Endothelial cell of umbilical vein (primary cell): ENCODE measurements around the gene SPATA22. TPM values are rescaled to one million over a fixed set of nuclear protein-coding genes. Genes with fewer than 3 reads are reported as not detected.

Experiments used
- BruUV-seq: library from RNA; stranded (reverse); fragments of 400-500 nt; replicated peaks from 2 replicates; lab custom pipeline; 2021; lab: Mats Ljungman, UMichigan
- CTCF ChIA-PET: fragments of 300-600, 350-600 bp; sonication (Branson Sonifier 250); formaldehyde crosslinking; loops from one replicate; lab custom pipeline; 2021; ENCODE audit warnings: antibody characterized with exemption, inconsistent platforms; lab: Charles Lee
- POLR2A ChIA-PET: fragments of 300-600, 350-600 bp; sonication (Branson Sonifier 250); formaldehyde crosslinking; loops from one replicate; lab custom pipeline; 2021; ENCODE audit warnings: antibody characterized with exemption, inconsistent platforms; lab: Charles Lee
- DNase-seq: peaks from one replicate; pipeline ENCODE4 v3.0.0-alpha.2; 2011; ENCODE audit warnings: low read depth, low spot score
- FAIRE-seq: peaks from 2 replicates; lab custom pipeline; 2011; peaks lifted over from hg19 to GRCh38; lab: Jason Lieb, UNC
- H2AFZ ChIP-seq: 2 replicates; pipeline ENCODE4 v1.6.0; 2012; ENCODE audit warnings: low read depth, low read length, control low read depth, inconsistent platforms
- H3K27ac ChIP-seq: 2 replicates; pipeline ENCODE4 v1.5.1; 2011; ENCODE audit warnings: low read depth, mild to moderate bottlenecking, control low read depth, low read length, moderate library complexity; ENCODE audit not compliant: insufficient read depth
- H3K27me3 ChIP-seq, 2 experiments: 2 replicates each; pipeline versions ENCODE4 v1.6.0 to v1.6.1; 2011; ENCODE audit warnings: low read length in 2 of 2, mixed read lengths in 1 of 2; ENCODE audit not compliant: control insufficient read depth in 2 of 2, insufficient read depth in 2 of 2
- H3K36me3 ChIP-seq, 2 experiments: 2 replicates in 1 of 2; 3 replicates in 1 of 2; pipeline ENCODE4 v1.5.1; 2011; ENCODE audit warnings: low read length in 2 of 2, mild to moderate bottlenecking in 1 of 2, moderate library complexity in 1 of 2; ENCODE audit not compliant: control insufficient read depth in 2 of 2, insufficient read depth in 2 of 2; ENCODE audit errors: extremely low read depth in 1 of 2
- H3K4me1 ChIP-seq: 3 replicates; pipeline ENCODE4 v1.5.1; 2011; ENCODE audit warnings: mild to moderate bottlenecking, low read length; ENCODE audit not compliant: control insufficient read depth, insufficient read depth; ENCODE audit errors: extremely low read depth
- H3K4me2 ChIP-seq: 2 replicates; pipeline ENCODE4 v1.6.1; 2011; ENCODE audit warnings: low read length, control low read depth, mixed read lengths; ENCODE audit not compliant: insufficient read depth
- H3K4me3 ChIP-seq, 3 experiments: fragments of 200-600 bp in 1 of 3; sonication (generic), shearing (Covaris generic) in 1 of 3; replicated peaks in 1 of 3; 2 replicates each; pipeline ENCODE4 v1.5.1; 2011 to 2016; ENCODE audit warnings: control low read depth in 3 of 3, low read length in 3 of 3, mild to moderate bottlenecking in 2 of 3, inconsistent platforms in 1 of 3, low read depth in 1 of 3, moderate library complexity in 1 of 3; ENCODE audit not compliant: insufficient read depth in 1 of 3
- H3K79me2 ChIP-seq: 2 replicates; pipeline ENCODE4 v1.6.0; 2012; ENCODE audit warnings: low read length, inconsistent platforms; ENCODE audit not compliant: control insufficient read depth, insufficient read depth
- H3K9ac ChIP-seq: replicated peaks from 2 replicates; pipeline ENCODE3; 2011; ENCODE audit warnings: low read length, control low read depth; ENCODE audit not compliant: insufficient read depth; ENCODE audit errors: extremely low read depth
- H3K9me1 ChIP-seq: replicated peaks from 3 replicates; pipeline ENCODE4 v1.6.0; 2011; ENCODE audit warnings: mild to moderate bottlenecking, low read length; ENCODE audit not compliant: control insufficient read depth, insufficient read depth; ENCODE audit errors: extremely low read depth
- H3K9me3 ChIP-seq: replicated peaks from 2 replicates; pipeline ENCODE4 v1.5.1; 2012; ENCODE audit warnings: low read length, inconsistent platforms; ENCODE audit not compliant: control insufficient read depth, insufficient read depth
- H4K20me1 ChIP-seq: replicated peaks from 2 replicates; pipeline ENCODE3; 2011; ENCODE audit warnings: mild to moderate bottlenecking, low read length; ENCODE audit not compliant: control insufficient read depth, insufficient read depth; ENCODE audit errors: extremely low read depth
- EZH2 ChIP-seq: IDR thresholded peaks from 2 replicates; pipeline ENCODE4 v1.6.1; 2012; ENCODE audit warnings: borderline replicate concordance, low read depth, mild to moderate bottlenecking, moderate library complexity, low read length, inconsistent platforms; ENCODE audit not compliant: severe bottlenecking
- FOS ChIP-seq: IDR thresholded peaks from 2 replicates; pipeline ENCODE4 v1.6.1; 2011; ENCODE audit warnings: mild to moderate bottlenecking, low read length, moderate library complexity, borderline replicate concordance; ENCODE audit not compliant: insufficient read depth
- GATA2 ChIP-seq: IDR thresholded peaks from 2 replicates; pipeline ENCODE4 v1.7.0; 2011; ENCODE audit warnings: low read depth, mild to moderate bottlenecking, moderate library complexity, mixed read lengths, low read length; ENCODE audit not compliant: insufficient read length, insufficient read depth
- JUN ChIP-seq: IDR thresholded peaks from 2 replicates; pipeline ENCODE4 v1.6.1; 2011; ENCODE audit warnings: borderline replicate concordance, low read depth; ENCODE audit not compliant: insufficient read length, insufficient read depth
- MYC ChIP-seq: IDR thresholded peaks from one replicate; pipeline ENCODE4 v1.6.1; 2011; ENCODE audit warnings: mild to moderate bottlenecking, low read depth, low read length
- POLR2A ChIP-seq: IDR thresholded peaks from 2 replicates; pipeline ENCODE4 v1.6.1; 2012; ENCODE audit warnings: low read depth, mild to moderate bottlenecking, control low read depth, low read length
- POLR2AphosphoS5 ChIP-seq: IDR thresholded peaks from 2 replicates; pipeline ENCODE4 v1.6.1; 2012; ENCODE audit warnings: low read depth, mild to moderate bottlenecking, control low read depth, low read length, moderate library complexity; ENCODE audit not compliant: insufficient read depth
- dilution Hi-C: fragments of 300-500 bp; cut with MboI; formaldehyde crosslinking; loops from one replicate; pipeline ENCODE4 v1.15.0; 2019; ENCODE audit warnings: low sequenced_read_pairs; ENCODE audit not compliant: extremely low pct_ligation_motif_present
- intact Hi-C: fragments of 100-400 bp; cut with micrococcal nuclease; formaldehyde crosslinking; loops from one replicate; pipeline ENCODE4 v1.10.0; 2022
- polyA plus RNA-seq, 4 experiments: library from polyadenylated mRNA; depleted of rRNA in 3 of 4; stranded (reverse) in 3 of 4; unstranded in 1 of 4; fragments of >200 nt; gene quantifications; 2 replicates each; pipeline versions ENCODE4 v1.2.1 to v1.2.3, GENCODE V29; 2011 to 2012; ENCODE audit warnings: missing spikeins in 1 of 4
- total RNA-seq: library from RNA; stranded (reverse); gene quantifications from 2 replicates; pipeline ENCODE4 v1.2.3, GENCODE V29; 2021
- TF ChIP-seq, protein P1 (sequence below), 2 donors: IDR thresholded peaks; 1 replicate in 1 of 2; 2 replicates in 1 of 2; pipeline ENCODE4 v1.5.1; 2011; ENCODE audit warnings: low read length in 2 of 2, mild to moderate bottlenecking in 2 of 2, moderate library complexity in 2 of 2, control low read depth in 1 of 2, inconsistent platforms in 1 of 2, low read depth in 1 of 2; ENCODE audit not compliant: insufficient read depth in 1 of 2; ENCODE audit errors: extremely low read depth in 1 of 2
- TF ChIP-seq, protein P2 (sequence below): IDR thresholded peaks from 2 replicates; pipeline ENCODE4 v1.6.1; 2011; ENCODE audit not compliant: insufficient read depth, insufficient read length

Gene SPATA22
- total and polyA plus RNA-seq, 2 donors (not counting 3 experiments of a cell fraction or from before 2014, with no cell fraction given): 4.3 TPM; not detected in 1

- no peak overlapping the region for H3K4me3 ChIP-seq
- H3K9ac ChIP-seq: no peak overlapping the region
- no peaks in the 10 kb centered on the region for H3K27me3 ChIP-seq
- DNase-seq (no peak), FAIRE-seq (no peak)
- H3K9me1 ChIP-seq: no peaks in the 10 kb centered on the region
- TF ChIP-seq GATA2 (no peak), POLR2A (no peak), EZH2 (no peak), FOS (no peak), MYC (no peak), JUN (no peak), POLR2AphosphoS5 (no peak)
- TF ChIP-seq, protein P1, sequence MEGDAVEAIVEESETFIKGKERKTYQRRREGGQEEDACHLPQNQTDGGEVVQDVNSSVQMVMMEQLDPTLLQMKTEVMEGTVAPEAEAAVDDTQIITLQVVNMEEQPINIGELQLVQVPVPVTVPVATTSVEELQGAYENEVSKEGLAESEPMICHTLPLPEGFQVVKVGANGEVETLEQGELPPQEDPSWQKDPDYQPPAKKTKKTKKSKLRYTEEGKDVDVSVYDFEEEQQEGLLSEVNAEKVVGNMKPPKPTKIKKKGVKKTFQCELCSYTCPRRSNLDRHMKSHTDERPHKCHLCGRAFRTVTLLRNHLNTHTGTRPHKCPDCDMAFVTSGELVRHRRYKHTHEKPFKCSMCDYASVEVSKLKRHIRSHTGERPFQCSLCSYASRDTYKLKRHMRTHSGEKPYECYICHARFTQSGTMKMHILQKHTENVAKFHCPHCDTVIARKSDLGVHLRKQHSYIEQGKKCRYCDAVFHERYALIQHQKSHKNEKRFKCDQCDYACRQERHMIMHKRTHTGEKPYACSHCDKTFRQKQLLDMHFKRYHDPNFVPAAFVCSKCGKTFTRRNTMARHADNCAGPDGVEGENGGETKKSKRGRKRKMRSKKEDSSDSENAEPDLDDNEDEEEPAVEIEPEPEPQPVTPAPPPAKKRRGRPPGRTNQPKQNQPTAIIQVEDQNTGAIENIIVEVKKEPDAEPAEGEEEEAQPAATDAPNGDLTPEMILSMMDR (IDR thresholded peaks at IDR 0.05; ENCODE audit: extremely low read depth in 1 of 2, insufficient read depth in 1 of 2, low read depth in 1 of 2, low read length in 2 of 2): no peak
- TF ChIP-seq, protein P2, sequence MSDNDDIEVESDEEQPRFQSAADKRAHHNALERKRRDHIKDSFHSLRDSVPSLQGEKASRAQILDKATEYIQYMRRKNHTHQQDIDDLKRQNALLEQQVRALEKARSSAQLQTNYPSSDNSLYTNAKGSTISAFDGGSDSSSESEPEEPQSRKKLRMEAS: no peak
- no peak overlapping the region for H2AFZ ChIP-seq
- no peaks in the 10 kb centered on the region for H3K79me2 ChIP-seq
- H3K9me3 ChIP-seq: no peaks in the 10 kb centered on the region
- H4K20me1 ChIP-seq: no peaks in the 10 kb centered on the region
- ChIA-PET POLR2A (no interaction called here), CTCF (no interaction called here)
- no peaks in the 10 kb centered on the region for H3K36me3 ChIP-seq
- H3K27ac ChIP-seq: no peak overlapping the region
- dilution Hi-C loops (no loop called here), intact Hi-C loops (no loop called here)
- BruUV-seq: no TSS peak
- H3K4me2 ChIP-seq: no peak overlapping the region
- no peaks in the 10 kb centered on the region for H3K4me1 ChIP-seq
Measured at GRCh38 chr17:3501344-3501743, 29.7 kb upstream of the SPATA22 start.
